ENCODE data around the gene ZNF718. TPM values are rescaled to one million over a fixed set of nuclear protein-coding genes. Genes with fewer than 3 reads are reported as not detected.
"Not testable (repeated sequence)": the region's sequence is repeated elsewhere in the genome, so short reads cannot be mapped to it uniquely, and the experiment has no call there.

Gene ZNF718
- total RNA-seq, 1 donor from 2014 or later = 10.3 TPM

DNA sequence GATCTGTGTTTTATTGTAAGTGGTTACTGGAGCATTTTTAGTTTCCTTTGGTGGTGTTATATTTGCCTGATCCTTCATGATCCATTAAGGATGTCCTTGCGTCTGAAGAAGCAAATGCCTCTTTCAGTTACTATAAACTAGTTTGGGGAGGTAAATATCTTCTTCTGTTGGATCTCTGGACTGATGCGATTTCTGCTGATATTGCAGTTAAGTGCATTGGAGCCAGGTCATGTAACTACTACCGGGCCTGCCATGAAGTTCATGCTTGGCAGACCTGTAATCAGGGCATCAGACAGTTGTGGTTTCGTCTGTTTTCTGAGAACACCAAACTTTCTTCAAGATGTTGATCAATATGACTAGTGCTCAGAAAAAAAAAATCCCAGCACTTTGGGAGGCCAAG is 22.9 kb downstream of the ZNF718 start:
- TF ChIP-seq, protein P1, sequence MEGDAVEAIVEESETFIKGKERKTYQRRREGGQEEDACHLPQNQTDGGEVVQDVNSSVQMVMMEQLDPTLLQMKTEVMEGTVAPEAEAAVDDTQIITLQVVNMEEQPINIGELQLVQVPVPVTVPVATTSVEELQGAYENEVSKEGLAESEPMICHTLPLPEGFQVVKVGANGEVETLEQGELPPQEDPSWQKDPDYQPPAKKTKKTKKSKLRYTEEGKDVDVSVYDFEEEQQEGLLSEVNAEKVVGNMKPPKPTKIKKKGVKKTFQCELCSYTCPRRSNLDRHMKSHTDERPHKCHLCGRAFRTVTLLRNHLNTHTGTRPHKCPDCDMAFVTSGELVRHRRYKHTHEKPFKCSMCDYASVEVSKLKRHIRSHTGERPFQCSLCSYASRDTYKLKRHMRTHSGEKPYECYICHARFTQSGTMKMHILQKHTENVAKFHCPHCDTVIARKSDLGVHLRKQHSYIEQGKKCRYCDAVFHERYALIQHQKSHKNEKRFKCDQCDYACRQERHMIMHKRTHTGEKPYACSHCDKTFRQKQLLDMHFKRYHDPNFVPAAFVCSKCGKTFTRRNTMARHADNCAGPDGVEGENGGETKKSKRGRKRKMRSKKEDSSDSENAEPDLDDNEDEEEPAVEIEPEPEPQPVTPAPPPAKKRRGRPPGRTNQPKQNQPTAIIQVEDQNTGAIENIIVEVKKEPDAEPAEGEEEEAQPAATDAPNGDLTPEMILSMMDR (IDR thresholded peaks at IDR 0.05; ENCODE audit: unreplicated experiment) = no peak
- H3K4me1 Mint-ChIP-seq (ENCODE audit: low read depth) = no peaks in the 10 kb centered on the region

DNA sequence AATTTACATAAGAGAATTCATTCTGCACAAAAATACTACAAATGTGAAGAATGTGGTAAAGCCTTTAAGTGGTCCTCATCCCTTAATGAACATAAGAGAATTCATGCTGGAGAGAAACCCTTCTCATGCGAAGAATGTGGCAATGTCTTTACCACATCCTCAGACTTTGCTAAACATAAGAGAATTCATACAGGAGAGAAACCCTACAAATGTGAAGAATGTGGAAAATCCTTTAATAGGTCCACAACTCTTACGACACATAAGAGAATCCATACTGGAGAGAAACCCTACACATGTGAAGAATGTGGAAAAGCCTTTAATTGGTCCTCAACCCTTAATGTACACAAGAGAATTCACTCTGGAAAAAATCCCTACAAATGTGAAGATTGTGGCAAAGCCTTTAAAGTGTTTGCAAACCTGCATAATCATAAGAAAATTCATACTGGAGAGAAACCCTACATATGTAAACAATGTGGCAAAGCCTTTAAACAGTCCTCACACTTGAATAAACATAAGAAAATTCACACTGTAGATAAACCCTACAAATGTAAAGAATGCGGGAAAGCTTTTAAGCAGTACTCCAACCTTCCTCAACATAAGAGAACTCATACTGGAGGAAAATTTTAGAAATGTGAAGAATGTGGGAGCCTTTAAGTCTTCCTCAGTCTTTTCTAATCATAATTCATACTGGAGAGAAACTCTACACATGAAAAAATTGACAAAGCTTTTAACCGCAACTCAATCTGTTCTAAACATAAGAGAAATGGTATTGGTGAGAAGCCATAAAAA is 37.4 kb downstream of the ZNF718 start:
- Mint-ChIP-seq H3K27ac (peak overlapping the region; percentile 69), H3K27me3 (no peaks in the 10 kb centered on the region), H3K36me3 (ENCODE audit: insufficient read depth) (peaks cover 54% of the 10 kb centered on the region), H3K4me3 (ENCODE audit: low read depth) (no peak overlapping the region), H3K4me1 (ENCODE audit: low read depth) (no peaks in the 10 kb centered on the region), H3K9me3 (ENCODE audit: low read depth) (peaks cover 38% of the 10 kb centered on the region)
- DNase-seq (ENCODE audit: low spot score, unreplicated experiment) = no peak
- TF ChIP-seq, protein P1 (IDR thresholded peaks at IDR 0.05; ENCODE audit: unreplicated experiment) = no peak

More for the DNA sequence above, 22.9 kb downstream of the ZNF718 start:
- H3K36me3 Mint-ChIP-seq (ENCODE audit: insufficient read depth) = peaks cover 73% of the 10 kb centered on the region
- DNase-seq (ENCODE audit: low spot score, unreplicated experiment) = no peak
- no peak overlapping the region for H3K4me3 Mint-ChIP-seq (ENCODE audit: low read depth)
- peak overlapping the region; percentile 24 for H3K27ac Mint-ChIP-seq
- H3K9me3 Mint-ChIP-seq (ENCODE audit: low read depth) = peaks cover 49% of the 10 kb centered on the region
- H3K27me3 Mint-ChIP-seq = no peaks in the 10 kb centered on the region

DNA sequence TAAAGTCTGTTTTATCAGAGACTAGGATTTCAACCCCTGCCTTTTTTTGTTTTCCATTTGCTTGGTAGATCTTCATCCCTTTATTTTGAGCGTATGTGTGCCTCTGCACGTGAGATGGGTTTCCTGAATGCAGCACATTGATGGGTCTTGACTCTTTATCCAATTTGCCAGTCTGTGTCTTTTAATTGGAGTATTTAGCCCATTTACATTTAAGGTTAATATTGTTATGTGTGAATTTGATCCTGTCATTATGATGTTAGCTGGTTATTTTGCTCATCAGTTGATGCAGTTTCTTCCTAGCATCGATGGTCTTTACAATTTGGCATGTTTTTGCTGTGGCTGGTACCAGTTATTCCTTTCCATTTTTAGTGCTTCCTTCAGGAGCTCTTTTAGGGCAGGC is 45.3 kb downstream of the ZNF718 start:
- not testable (repeated sequence) for H3K27ac Mint-ChIP-seq; DNase-seq (ENCODE audit: low spot score, unreplicated experiment); H3K4me3 Mint-ChIP-seq (ENCODE audit: low read depth); H3K4me1 Mint-ChIP-seq (ENCODE audit: low read depth); H3K27me3 Mint-ChIP-seq
- Mint-ChIP-seq H3K36me3 (ENCODE audit: insufficient read depth) (peaks cover 47% of the 10 kb centered on the region), H3K9me3 (ENCODE audit: low read depth) (peaks cover 43% of the 10 kb centered on the region)

DNA sequence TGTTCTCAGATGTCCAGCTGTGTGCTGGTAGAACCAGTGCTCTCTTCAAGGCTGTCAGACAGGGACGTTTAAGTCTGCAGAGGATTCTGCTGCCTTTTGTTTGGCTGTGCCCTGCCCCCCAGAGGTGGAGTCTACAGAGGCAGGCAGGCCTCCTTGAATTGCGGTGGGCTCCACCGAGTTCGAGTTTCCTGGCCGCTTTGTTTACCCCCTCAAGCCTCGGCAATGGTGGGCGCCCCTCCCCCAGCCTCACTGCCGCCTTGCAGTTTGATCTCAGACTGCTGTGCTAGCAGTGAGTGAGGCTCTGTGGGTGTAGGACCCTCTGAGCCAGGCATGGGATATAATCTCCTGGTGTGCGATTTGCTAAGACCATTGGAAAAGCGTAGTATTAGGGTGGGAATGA is 47.0 kb downstream of the ZNF718 start:
- Mint-ChIP-seq H3K36me3 (ENCODE audit: insufficient read depth) (peaks cover 51% of the 10 kb centered on the region), H3K9me3 (ENCODE audit: low read depth) (peaks cover 54% of the 10 kb centered on the region)
- H3K4me3 Mint-ChIP-seq (ENCODE audit: low read depth); H3K4me1 Mint-ChIP-seq (ENCODE audit: low read depth); H3K27me3 Mint-ChIP-seq; H3K27ac Mint-ChIP-seq; DNase-seq (ENCODE audit: low spot score, unreplicated experiment): not testable (repeated sequence)

DNA sequence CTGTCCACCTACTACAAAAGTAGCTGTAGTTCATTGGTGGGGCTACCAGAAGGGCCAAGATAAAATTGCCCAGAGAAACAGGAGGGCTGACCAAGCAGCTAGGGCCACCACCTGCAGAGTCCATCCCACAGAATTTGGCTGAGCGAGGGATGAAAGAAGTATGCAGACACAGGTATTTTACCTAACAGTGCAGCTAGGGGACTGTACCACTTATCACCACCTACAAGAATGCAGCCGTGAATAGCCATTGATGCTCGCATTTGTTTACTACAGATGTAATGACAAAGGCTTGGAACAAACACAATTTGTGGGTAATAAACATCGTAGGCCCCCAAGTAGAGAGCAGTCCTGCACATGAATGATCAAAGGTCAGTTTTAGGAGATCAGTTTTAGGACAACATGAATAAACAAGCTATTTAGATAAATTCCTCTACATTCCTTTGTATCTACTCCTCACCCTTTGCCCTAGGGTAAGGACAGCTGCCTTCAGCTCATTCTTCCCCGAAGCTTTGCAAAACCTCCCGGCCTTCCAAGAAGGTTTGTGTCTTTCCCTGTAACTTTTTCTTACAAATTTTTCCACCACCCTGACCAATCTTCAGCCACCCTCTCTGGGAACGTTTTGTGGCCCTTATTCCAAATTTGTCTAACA is 49.5 kb downstream of the ZNF718 start:
- no peaks in the 10 kb centered on the region for H3K27me3 Mint-ChIP-seq
- H3K4me1 Mint-ChIP-seq (ENCODE audit: low read depth) = no peaks in the 10 kb centered on the region
- H3K27ac Mint-ChIP-seq = no peak overlapping the region
- TF ChIP-seq, protein P1 (IDR thresholded peaks at IDR 0.05; ENCODE audit: unreplicated experiment) = no peak
- no peak overlapping the region for H3K4me3 Mint-ChIP-seq (ENCODE audit: low read depth)
- no peak for DNase-seq (ENCODE audit: low spot score, unreplicated experiment)
- H3K9me3 Mint-ChIP-seq (ENCODE audit: low read depth) = peaks cover 63% of the 10 kb centered on the region
- H3K36me3 Mint-ChIP-seq (ENCODE audit: insufficient read depth) = peaks cover 47% of the 10 kb centered on the region

DNA sequence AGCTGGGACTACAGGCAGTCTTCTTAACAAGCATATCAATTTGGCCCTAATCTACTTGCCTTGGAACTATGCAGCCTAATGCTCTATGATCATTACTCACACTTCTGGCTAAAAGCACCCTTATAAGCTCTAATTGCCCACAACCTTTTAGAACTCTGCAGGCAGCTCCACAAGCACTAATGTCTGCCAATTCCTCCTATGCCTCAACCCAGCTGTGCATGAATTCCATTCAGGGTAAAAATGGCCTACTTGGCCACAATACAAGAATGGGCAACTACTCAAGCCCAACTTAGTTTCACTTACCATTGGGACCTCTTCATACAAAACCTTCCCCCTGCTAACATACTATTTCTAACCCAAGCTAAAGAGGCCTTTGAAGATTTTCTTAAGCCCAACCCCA is 51.7 kb downstream of the ZNF718 start:
- H3K27ac Mint-ChIP-seq = no peak overlapping the region
- H3K4me3 Mint-ChIP-seq (ENCODE audit: low read depth) = no peak overlapping the region
- no peak for DNase-seq (ENCODE audit: low spot score, unreplicated experiment)
- no peaks in the 10 kb centered on the region for H3K27me3 Mint-ChIP-seq
- no peaks in the 10 kb centered on the region for H3K4me1 Mint-ChIP-seq (ENCODE audit: low read depth)
- peaks cover 60% of the 10 kb centered on the region for H3K9me3 Mint-ChIP-seq (ENCODE audit: low read depth)
- H3K36me3 Mint-ChIP-seq (ENCODE audit: insufficient read depth) = peaks cover 42% of the 10 kb centered on the region
- TF ChIP-seq, protein P1 (IDR thresholded peaks at IDR 0.05; ENCODE audit: unreplicated experiment) = no peak

Measured in progenitor cell of endocrine pancreas (in vitro differentiated cells).